Fibroblast of peridontal ligament (primary cell): ENCODE measurements around the gene HOXC10.

ENCODE experiments used
- DNase-seq: peaks from one replicate; pipeline ENCODE4 v3.0.0-alpha.2; 2010; ENCODE audit errors: extremely low read depth

The HOXC10 gene

DNA sequence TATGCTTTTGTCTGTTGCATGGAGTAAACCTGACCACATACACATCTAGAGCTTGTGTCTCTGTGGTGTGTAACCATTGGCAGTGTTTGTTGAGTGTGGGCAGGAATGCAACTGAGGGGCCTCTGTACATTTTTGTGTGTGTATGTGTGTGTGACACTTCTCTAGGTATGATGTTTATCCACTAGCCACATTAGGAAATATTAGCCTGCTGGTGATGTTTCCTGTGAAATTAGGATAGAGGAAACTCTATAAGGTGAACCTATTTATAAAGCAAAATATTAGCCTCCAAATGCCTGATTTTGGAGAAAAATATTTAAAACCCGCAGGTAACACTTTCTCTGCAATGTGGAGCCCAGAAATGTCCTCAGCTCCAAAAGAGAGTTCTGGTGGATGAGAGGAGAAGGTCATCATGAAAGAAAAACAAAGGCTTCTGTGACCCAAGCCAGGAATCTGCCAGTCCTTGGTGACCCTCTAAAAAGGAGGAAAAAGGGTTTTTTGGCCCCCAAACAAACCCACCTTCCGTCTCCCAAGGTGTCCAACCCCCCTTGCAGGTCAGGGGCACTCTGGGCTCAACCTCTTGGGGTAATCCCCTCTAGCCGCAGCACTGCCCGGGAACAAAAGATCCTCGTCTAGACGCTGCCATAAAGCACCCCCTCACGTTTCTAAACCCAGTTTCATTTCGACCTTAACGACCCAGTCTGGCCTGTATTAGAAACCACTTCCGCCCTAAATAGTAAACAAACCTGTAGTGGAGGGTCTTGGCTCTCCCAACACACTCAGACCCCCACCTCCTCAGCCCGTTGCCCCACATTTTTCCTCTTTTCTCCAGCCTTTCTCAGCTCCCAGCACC lies 7.1 kb upstream of the HOXC10 start:
- DNase-seq, result no peak

- no peak for DNase-seq
Observed at GRCh38 chr12:53978477-53979356, 6.2 kb upstream of the HOXC10 start.

DNA sequence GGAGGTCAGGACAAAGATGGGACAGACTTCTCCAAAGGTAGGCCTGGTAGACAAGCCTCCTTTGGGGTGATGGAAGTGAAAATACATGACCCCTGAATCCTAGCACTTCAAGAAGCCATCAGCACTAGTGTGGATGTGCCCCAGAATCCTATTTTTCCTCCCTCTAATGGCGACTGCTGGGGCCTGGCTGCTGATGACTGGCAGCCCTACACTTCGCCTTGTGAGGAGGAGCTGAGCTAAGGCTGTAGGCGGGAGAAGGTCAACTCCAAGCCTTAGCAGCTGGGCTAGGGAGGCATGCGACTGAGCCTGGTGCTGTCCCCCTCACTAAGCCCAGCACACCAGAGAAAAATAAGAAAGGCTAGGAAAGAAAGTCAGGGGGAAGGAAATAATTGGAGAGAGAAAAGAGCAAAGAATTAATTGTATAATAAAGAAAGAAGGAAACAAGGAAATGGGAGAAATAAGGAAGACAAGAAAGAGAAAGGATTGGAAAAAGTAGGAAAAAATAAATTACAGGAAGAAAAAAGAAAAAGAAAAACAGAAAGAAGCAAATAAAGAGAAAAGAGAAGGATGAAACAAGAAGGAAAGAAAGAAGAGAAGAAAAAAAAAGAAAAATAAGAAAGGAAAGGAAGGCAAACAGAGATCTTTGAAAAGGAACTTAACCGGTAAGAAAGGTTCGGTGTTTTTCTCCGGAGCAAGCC lies 4.7 kb upstream of the HOXC10 start:
- no peak for DNase-seq

GRCh38 chr12:53980802-53981496 lies 4.0 kb upstream of the HOXC10 start:
- no peak for DNase-seq

- no peak for DNase-seq
Observed at GRCh38 chr12:53981634-53982565, 3.0 kb upstream of the HOXC10 start.

GRCh38 chr12:53982648-53983567 lies 2.0 kb upstream of the HOXC10 start:
- no peak for DNase-seq

- DNase-seq, result no peak
Observed at GRCh38 chr12:53983568-53983949, 1.4 kb upstream of the HOXC10 start.

GRCh38 chr12:53983950-53984572 lies 885 bp upstream of the HOXC10 start:
- no peak for DNase-seq

DNA sequence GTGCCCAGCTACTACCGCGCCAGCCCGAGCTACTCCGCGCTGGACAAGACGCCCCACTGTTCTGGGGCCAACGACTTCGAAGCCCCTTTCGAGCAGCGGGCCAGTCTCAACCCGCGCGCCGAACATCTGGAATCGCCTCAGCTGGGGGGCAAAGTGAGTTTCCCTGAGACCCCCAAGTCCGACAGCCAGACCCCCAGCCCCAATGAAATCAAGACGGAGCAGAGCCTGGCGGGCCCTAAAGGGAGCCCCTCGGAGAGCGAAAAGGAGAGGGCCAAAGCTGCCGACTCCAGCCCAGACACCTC lies 697 bp downstream of the HOXC10 start:
- DNase-seq, result no peak

GRCh38 chr12:53985994-53986685 lies 1.2 kb downstream of the HOXC10 start:
- DNase-seq, result no peak

GRCh38 chr12:53986686-53987483 lies 1.9 kb downstream of the HOXC10 start:
- DNase-seq, result no peak

GRCh38 chr12:53987787-53988230 lies 2.9 kb downstream of the HOXC10 start:
- DNase-seq, result no peak

GRCh38 chr12:53988541-53989226 lies 3.7 kb downstream of the HOXC10 start:
- DNase-seq, result no peak

GRCh38 chr12:53989227-53990113 lies 4.5 kb downstream of the HOXC10 start:
- DNase-seq, result peak; percentile 15

DNA sequence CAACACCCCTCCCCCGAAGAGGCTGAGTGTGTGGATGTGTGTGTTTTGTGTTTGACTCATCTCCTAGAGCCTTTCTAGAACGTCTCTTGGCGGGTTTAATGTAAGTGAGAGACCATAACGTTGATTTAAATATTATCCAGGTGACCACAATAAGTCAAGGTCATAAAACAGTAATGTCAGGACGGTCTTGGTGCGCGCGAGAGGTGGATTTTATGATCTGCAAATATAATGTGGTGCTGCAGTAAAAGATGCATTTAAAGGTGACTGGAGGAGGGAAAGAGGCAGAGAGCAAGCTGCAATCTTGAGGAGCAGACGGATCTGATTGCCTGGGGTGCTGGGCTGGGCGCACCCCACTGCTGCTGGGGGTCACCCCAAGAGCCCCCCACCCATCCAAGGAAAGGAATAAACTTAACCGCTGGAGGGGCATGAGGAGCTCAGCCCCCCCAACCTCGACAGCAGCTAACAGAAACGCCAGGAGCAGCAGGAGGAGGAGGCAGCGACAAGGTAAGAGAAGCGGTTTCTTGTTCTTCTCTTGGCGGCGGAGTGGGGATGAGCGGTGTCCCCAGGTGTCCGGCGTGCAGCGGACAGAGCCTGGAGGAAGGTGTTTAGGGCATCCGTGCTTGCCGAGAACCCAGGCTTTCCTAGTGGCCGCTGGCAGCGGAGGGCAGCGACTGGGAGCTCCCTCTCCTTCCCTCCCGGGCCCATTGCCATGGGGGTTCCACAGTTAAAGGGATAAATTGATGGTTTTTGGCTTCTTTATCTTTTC lies 5.5 kb downstream of the HOXC10 start:
- DNase-seq, result no peak
